Hematopoietic multipotent progenitor cell treated with erythropoietin and hydrocortisone succinate and interleukin-3 and kit ligand, for 8 days (in vitro differentiated cells): Measurements from ENCODE around the gene PHETA1.
A peak's percentile ranks its signal among the peaks of the same experiment; 100 is the strongest.

Source experiments
- DNase-seq: peaks from one replicate; pipeline ENCODE4 v3.0.0-alpha.2; 2015

The PHETA1 gene

DNA sequence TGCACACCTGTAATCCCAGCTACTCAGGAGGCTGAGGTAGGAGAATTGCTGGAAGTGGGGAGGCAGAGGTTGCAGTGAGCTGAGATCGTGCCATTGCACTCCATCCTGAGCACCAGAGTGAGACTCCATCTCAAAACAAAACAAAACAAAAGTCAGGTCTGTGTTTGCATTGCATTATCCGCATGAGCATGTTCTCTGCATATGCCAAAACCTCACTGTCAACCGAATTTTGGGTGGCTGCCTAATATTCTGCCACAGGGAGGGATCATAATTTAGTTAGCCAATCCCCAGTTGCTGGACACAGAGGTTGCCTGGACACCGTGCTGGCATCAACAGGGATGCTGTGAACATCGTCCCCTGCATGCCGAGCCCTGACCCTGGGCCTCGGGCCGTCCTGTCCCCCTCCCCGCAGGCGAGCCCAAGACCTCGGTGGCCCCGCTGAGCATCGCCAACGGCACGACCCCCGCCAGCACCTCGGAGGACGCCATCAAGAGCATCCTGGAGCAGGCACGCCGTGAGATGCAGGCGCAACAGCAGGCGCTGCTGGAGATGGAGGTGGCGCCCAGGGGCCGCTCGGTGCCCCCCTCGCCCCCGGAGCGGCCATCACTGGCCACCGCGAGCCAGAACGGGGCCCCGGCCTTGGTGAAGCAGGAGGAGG is 49.2 kb downstream of the PHETA1 start:
- no peak for DNase-seq

DNA sequence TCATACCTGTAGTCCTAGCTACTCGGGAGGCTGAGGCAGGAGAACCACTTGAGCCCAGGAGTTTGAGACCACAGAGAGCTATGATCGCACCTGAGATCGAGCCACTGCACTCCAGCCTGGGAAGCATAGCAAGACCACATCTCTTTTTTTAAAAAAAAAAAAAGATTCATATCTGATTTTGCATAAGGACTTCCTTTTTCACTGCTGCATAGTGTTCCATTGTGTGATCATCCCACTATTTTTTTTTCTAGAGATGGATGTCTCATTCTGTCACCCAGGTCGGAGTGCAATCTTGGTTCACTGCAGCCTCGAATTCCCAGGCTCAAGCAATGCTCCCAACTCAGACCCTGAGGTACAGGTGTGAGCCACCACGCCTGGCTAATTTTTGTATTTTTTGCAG is 50.4 kb downstream of the PHETA1 start:
- DNase-seq = no peak

DNA sequence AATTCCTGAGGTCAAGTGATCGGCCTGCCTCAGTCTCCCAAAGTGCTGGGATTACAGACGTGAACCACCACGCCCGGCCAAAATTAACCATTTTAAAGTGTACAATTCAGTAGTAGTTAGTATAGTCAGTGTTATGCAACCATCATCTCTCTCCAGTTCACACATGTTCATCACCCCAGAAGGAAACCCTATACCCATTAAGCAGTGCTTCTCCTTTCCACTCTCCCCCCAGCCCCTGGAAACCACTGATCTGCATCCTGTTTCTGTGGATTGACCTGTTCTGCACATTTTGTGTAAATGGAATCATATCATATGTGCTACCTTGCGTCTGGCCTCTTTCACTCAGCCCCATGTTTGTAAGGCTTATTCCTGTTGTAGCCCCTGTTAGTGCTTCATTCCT is 52.2 kb downstream of the PHETA1 start:
- DNase-seq = no peak

DNA sequence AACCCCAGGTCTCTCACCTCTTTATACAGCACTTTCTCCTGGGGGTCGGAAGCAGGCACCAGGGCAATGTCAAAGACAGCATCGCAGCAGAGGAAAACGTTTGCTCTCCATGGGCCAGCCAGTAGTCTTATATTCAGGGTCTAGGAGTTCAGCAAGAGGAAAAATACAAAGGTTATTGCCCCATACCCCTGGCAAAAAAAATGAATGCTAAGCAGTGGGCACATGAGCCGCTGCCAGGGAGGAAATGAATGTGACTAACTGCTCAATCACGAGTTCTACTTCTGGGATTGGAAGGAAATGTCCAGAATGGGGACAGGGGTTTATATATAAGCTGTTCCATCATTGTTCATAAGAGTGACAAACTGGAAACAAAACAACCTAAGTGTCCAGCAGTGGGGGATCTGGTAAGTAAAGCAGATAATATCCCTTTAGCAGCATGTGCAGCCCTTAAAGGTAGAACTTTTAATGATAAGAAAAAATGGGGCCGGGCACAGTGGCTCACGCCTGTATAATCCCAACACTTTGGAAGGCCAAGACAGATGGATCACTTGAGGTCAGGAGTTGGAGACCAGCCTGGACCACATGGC is 53.8 kb downstream of the PHETA1 start:
- no peak for DNase-seq

- peak; percentile 62 for DNase-seq
These were observed 55.0 kb downstream of the PHETA1 start for GRCh38 chr12:111313833-111314259.

GRCh38 chr12:111312708-111313107 is 56.2 kb downstream of the PHETA1 start:
- DNase-seq = no peak

- no peak for DNase-seq
These were observed 56.9 kb downstream of the PHETA1 start for GRCh38 chr12:111312016-111312415.

- DNase-seq = no peak
These were observed 57.9 kb downstream of the PHETA1 start for GRCh38 chr12:111311011-111311410.
